ENCODE measurements around the gene COBL.
"Not testable (repeated sequence)": the region's sequence is repeated elsewhere in the genome, so short reads cannot be mapped to it uniquely, and the experiment has no call there.

The COBL gene

DNA sequence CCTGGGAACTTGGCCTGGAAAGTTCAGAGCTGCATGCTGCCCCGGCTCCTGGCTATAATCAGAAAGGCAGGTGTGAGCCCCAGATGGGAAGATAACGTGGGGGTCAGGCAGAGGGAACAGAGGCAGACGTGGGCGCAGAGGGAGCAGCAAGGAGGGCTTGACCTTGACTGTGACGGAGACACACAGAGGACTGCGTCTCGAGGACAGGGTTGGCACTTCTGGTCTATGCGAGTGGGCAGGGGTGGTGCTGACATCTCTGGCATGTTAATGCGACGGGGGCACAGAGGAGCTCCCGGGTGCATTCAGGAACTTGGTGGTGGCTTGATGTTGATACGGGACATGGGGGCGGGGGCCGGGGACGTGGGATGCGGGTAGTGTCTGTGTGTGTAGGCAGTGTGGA, 301.8 kb downstream of the COBL start:
- DNase-seq: no peak

DNA sequence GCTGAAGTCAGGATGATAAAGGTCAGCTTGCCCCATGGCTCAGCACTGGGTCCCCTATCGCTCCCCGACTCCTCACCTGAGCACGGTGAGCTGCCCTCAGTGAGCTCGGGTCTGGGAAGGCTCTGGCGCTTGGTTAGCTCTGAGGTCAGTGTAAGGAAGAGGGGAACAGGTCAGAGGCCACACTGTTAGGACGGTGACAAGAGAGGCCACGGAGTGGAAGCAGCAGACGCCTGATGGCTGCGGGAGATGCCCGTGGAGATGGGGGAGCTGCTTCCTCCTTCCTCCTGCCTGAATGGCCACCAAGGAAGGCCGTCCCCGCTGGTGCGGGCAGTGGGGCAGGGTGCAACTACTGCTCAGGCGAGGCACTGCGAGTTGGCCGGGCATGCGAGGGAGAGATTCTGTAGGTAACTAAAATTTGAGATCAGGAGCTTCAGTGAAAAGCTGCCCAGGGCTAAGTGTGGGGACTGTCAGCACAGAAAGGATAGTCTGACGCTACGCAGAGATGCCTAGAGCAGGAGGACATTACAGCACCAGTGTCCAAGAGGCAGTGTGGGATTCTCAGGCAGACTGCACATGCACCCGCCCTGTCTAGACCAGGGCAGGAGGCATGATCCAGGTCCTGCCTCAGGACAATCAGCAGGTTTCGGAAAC, 302.6 kb downstream of the COBL start:
- DNase-seq: no peak

DNA sequence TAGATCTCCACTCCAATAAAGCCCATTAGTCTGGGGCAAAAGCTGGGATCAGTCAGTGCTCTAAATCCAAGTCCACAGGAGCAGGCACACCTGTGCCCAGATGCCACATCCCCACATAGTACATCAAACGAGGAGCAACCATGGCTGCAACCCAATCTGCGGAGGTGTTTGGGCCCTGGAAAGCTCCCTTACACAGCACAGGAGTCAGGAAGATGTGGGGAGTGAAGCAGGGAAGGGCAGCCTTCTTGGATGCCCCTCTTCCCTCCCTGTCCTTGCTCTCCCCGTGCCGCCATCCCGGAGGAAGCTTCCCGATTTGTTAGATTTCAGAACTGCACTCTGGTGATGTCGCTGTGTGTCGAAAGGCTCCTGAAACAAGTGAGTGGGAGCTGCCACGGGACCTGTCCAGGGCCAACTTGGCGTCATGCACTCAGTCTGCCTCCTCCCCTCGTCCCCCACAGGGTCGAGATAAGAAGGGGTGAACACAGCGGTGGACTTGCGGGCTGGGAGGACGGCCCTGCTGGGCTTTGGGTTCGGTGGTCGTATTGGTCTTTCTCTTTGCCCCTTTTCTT, 303.3 kb downstream of the COBL start:
- DNase-seq: no peak

DNA sequence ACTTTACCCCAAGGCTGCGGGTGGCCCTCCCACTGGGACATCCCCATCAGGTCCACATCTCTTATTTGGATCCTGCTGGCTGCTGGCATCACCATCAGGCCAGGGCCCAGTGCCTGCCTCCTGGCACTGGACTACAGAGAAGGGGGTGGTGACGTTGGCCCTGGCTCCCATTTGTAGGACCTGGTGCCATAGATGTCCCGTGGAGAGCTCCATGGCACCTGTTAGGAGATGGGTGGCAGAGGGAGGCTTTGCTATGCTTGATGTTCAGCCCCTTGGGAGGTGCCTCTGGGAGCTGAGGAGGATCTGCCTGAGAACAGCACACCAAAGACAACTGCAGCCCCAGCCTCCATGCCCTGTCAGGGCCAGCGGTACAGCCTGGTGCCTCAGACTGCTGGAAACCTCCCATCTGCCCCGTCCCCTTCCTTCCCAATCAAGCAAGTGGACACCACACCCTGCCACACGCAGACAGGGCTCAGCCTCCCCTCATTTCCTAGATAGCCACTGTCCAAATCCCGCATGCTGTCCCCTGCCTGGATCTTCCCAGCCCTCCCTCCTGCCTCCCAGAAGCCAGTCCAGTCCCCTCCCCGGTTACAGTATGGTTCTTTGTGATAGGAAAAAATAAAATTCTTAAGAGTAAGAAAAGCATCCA, 303.9 kb downstream of the COBL start:
- DNase-seq: no peak

DNA sequence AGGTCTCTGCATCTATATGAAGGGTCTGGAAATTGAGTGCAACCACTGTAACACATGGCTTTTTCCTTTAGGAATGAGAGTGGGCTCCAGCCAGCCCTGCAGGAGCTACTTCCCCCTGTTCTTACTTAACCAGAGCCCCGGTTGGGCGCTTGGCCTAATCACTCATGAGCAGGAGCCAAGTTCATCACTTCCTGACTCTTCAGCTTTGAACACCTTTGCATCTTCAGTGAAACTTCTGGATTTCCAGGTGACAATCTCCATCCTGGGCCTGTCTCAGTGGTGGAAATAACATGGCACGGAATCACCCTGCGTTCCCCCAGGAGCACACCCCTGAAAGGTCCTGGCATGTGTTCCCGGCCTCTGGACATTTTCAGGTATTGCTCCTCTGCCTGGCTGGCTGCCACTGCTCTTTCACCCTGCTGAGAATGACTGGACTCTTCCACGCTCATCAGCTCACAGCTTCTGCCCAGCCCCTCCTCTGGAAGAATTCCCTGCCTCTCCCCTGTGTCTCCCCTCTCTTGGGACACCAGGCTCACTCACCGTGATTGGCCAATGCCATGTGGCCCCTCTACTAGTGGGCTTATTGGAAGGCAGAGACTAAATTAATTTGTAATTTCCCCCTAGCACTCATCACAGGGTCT, 304.8 kb downstream of the COBL start:
- DNase-seq: no peak

DNA sequence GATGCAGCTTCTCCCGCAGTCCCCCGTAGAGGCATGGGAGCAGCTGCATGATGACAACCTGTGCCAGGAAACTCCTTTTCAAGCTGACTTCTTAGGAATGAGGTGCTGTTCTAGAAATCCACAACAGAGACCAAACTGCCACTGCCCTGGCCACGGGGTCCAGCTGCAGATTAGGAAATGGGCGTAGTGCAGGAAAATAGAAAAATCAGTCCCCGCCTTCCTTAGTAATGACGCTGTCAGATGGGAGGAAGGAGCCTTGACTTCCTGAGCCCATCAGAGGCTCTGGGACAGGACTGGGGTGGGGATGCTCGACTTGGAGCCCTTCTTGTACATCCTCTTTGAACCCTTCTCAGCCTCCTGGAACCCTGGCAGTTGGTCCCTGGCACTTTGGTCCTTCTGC, 306.1 kb downstream of the COBL start:
- no peak for DNase-seq

DNA sequence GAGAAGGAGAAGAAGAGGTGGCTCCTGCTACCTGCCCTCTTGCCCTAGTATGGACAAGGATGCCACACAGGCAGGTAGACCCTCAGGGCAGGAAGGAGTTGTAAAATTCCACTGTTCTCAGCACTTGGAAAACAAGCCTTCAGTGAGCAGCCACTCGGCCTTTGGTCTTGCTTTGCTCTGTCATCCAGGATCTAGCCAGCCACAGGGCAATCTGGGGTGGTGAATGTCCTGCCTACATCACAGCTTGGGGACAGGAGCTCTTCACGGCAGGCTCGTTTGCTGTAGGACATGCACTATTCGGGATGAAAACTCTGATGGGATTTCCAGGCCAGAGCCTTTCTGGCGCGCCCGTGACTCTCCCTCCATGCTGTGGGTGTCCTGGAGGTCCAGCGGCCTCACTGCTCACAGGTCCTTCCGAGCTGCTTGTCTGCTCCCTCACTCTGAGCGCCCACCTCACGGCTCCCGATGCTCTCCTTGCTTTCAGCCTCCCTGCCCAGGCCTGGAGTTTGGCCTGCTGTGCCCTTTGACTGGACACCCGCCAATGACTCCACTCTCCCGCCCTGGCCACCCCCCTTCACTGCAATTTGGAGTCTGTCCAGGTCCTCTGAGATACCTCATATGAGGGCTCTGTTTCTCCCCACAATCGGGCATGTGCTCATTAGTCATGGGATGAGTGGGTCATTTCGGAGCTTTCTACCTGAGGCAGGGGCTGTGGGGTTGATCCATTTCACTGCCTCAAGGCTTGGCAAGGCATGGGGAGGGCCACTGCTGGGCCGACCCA, 306.7 kb downstream of the COBL start:
- DNase-seq: no peak

DNA sequence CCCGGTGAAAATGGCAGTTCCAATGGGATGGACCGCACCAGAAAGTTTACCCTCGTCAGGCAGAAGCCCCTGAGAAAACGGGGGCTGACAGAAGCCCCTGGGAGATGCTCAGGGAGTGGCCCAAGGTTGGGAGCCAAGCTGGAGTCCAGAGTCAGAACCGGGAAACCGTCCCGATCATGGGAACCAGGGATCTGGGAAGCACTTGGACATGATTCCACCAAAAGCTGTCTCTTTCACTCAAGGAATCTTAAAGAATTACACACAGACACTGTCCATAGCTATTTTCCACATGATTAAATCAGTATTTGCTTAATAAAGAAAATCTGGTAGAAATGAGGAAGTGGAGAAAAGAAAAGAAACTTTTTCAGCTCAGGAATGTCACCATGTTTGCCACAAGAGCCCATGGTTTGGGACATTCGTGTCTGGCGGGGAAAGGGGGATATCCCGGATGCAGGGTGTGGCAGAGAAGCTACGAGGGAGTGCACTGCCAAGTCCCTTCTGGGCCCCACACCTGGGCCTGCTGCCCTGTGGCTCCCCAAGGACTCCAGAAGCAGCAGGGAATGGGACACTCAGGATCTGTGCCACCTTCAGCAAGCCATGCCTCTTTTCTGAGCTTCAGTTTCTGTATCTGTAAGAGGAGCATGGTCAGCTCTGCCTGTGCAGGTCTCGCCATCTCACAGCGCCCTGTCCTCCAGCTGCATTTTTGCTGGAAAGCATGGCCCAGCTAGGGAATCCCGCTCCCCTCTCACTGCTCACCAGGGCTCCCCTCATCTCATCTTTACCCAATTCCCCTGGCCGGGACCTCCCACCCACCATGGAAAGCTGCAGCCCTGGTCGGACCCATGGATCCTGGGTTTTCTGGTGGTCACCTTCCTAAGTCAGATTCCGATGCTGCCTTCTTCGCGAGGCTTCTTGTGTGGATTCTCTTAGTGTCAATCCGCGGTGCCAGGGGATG, 308.8 kb downstream of the COBL start:
- no peak for DNase-seq

DNA sequence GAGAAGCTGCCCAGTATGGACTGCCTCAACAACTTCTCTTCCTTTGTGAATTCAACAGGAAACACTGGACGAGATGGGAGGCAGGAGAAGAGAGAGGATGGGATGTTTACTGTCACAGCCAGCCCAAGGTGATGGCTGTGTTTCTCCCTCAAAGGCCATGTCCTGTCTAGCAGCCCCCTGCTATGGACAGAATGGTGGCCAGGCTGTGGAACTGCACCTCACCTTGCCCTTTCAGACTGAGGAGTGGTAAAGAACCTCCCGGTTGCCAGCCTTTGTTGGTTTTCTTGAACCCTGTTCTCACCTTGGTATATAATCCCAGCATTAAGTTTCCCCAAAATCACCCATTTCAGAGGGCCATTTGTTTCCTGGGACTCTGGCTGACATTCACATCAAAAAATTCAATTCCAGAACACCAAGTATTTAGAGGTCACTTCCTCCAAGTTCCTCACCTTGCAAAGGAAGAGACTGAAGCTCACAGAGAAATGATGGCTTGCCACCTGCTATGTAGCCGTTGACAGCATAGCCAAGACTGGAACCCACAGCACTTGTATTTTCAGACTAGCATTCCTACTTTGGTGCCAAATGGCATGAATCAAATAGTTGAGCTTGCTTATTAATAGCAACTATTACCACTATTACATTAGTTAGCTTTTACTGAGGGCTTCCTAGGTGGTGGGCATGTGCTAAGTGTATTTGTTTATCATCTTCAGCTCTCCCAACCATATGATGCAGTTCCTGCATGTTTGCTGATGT, 309.9 kb downstream of the COBL start:
- no peak for DNase-seq

DNA sequence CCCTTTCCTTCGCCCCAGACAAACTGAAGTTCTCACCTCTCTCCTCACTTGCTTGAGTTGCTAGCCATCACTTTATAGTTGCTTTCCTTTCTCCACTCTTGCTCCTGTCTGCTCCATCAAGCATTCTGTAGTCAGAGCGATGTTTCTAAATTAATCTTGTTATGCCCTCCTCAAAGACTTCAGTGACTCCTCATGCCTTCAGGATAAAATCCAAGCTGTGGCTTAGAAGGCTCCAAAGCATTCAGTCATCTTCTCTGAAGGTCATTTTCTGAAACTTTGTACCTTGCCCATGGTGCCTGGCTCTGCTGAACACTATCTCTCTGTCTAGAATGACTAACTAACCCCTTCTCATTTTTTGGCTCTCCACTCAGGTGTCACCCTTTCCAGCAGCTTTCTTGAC, 311.5 kb downstream of the COBL start:
- no peak for DNase-seq

DNA sequence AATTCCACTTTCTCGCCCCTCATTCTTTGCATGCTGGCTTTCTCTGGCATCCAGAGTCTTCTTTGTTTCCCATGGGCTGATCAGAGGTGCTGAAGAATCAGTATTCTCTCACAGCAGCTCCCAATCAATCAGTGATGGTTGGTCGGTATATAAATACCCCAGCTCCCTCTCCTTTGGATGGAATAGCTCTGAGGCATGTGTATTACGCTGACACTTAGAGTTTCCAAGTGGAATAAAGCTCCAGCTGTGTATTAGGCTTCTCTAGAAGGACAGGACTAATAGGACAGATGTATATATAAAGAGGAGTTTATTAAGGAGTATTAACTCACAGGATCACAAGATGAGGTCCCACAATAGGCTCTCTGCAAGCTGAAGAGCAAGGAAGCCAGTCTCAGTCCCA, 315.7 kb downstream of the COBL start:
- DNase-seq: no peak

DNA sequence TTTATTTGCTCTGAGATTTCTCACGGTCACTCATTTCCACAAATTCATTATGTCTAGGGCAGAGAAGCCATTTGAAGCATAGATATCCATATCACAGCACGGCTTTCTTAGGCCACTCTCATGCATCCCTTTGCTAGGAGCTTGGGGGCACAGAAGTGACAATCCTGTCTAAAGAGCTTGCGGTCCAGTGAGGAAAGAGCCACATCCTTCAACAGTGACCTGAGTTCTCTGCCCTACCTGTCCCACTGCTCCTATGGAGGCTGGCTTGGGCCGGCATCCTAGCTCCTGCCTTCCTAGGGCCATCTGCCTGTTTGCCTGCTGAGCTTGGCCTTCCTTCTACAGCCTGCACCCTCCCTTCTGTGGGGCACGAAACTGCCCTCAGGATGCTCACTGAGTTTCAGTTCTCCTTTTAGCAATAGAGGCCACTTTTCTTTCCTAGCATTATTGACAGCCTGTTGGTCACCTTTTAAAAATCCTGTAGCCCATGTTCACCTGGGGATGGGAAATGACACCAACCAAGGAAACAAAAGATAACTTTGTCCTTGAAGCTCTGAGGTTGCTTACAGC, 321.8 kb downstream of the COBL start:
- DNase-seq: no peak

DNA sequence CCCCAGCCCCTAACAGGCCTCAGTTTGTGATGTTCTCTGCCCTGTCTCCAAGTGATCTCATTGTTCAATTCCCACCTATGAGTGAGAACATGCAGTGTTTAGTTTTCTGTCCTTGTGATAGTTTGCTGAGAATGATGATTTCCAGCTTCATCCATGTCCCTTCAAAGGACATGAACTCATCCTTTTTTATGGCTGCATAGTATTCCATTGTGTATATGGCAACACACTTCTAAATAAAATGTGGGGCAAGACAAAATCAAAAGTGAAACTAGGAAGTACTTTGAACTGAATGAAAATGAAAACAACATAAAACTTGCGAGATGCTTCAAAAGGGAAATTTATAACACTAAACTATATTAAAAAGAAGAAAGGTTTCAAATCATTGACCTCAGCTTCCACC, 326.4 kb downstream of the COBL start:
- DNase-seq: not testable (repeated sequence)

DNA sequence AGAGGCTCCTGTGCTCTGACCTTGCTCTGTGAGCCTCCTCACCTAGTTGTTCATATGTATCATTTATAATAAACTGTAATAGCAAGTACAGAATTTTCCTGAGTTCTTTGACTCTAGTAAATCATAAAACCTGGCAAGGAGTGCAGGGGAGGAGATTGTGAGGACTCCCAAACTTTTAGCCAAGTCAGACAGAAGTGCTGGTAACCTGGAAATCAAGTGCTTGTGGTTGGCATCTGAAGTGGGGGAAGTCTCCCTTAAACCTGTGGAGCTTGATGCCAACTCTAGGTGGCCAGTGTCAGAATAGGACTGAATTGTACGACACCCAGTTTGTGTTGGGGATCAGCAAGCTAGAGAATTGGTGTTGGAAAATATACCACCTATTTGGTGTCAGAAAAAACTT, 327.6 kb downstream of the COBL start:
- DNase-seq: no peak

DNA sequence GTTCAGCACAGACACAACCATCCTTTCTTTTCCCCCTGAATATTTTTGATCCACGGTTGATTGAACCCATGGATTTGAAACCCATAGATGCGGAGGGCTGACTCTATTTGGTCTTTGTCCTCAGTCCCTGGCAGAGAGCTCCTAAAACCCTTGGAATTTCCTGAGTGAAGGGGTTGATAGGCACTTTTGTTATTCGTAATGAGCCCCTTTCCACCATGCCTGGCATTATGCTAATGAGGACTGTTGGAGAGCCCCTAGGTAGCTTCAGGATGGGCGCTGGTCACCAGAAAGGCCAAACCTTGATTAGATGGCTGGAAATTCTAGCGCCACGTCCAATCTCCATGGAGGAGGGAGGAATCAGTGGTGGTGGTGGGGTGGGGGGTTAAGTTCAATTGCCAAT, 328.1 kb downstream of the COBL start:
- no peak for DNase-seq

DNA sequence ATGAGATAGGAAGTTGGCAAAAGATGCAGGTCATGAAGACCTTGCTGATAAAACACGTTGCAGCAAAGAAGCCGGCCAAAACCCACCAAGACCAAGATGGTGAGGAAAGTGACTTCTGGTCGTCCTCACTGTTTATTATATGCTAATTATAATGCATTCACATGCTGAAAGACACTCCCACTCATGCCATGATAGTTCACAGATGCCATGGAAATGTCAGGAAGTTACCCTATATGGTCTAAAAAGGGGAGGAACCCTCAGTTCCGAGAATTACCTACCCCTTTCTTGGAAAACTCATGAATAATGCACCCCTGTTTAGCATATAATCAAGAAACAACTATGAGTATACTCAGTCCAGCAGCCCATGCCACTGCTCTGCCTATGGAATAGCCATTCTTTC, 331.5 kb downstream of the COBL start:
- DNase-seq: no peak

DNA sequence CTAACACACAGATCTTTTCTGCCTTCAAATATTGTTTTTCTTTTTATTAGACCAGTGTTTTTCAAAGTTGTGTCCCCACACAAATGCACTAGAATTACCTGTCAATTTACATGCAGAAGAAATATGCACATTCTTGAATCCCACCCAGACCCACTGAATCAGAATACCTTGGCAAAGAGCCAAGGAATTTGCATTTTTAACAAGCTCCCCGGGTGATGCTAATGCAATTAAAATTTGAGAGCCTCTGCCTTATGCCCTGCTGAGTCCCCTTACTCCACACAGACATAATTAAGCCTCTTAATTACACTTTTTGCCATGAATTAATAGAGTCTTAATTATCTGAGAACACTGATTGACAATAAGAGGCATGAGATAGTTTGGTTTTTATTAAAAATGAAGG, 332.8 kb downstream of the COBL start:
- no peak for DNase-seq

DNA sequence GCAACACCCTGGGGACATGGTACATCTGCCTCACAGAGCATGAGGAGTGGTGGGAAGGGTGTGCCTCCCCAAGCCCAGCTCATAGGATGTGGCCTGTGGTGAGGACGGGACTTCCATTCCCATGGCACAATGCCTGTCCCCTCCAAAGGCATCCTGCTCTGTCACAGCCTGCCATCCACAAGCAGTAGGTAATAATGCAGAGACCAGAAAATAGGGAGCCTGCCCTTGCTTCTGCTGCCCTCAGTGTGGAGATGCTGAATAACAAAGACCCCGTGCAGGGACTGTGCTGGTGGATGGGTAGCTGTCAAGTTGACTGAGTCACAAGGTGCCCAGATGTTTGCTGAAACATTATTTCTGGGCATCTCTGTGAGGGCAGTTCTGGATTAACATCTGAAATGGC, 334.0 kb downstream of the COBL start:
- no peak for DNase-seq

DNA sequence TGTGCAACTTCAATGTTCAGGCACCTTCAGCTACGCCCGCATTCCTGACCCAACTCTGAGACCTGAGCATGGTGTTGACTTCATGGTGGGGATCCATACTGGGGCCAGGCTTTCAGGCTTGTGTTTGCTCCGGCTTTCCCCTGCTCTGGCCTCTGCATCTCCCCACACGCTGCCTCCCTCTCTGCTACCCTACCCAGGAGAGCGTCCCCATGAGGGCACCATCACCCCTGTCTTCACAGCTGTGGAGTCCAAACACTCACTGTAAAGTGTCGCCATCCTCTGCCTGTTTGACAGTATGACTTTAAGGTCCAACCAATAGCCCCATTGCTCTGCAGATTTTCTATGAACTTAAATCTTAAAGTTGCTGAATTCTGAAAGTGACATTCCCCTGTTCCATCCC, 334.9 kb downstream of the COBL start:
- no peak for DNase-seq

DNA sequence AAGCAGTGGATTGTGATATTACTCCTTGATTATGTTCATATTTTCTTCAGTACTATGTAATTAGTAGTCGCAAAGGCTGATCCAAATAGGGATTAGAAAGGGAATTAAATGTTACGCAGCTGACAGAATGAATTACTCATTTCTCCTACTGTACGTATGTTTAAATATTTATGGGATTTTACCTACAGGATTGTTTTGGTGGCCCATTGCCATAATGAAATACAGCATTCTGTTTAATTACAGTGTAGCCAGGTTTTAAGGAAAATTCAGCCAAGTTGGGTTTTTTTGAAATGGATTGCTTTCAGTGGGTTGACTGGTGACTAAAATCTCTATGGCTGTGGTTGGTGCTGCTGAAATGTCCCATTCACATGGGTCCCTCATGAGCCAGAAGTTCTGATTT, 336.2 kb downstream of the COBL start:
- DNase-seq: no peak

DNA sequence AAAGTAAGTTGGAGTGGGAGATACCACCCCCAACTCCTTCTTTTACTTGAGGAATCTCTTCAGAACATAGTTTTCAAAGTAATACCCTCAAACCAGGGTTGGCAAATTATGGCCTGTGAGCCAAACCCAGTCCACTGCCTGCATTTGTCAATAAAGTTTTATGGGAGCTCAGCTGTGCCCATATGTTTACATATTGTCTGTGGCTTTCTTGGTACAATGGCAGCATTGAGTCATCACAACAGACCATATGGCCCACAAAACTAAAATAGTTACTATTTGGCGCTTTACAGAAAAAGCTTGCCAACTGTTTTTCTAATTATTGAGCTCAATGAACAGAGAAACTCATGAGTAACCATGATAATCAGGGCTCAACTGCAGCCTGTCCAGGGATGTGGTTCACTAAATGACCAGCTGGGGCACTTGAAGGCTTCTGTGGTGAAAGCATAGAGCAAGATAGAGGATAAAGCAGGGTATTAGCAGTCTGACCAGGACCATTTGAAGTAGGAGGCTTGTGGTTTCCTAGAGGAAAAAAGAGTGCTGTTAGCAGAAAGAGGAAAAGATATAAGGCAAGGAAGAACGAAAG, 337.9 kb downstream of the COBL start:
- DNase-seq: no peak
